ENCODE results near the gene ARHGEF6. TPM values are rescaled to one million over a fixed set of nuclear protein-coding genes. Genes with fewer than 3 reads are reported as not detected.
A peak's percentile ranks its signal among the peaks of the same experiment; 100 is the strongest.

The ARHGEF6 gene
- total RNA-seq, 3 donors from 2014 or later = 16.1 to 18.8 (median 16.8) TPM

DNA sequence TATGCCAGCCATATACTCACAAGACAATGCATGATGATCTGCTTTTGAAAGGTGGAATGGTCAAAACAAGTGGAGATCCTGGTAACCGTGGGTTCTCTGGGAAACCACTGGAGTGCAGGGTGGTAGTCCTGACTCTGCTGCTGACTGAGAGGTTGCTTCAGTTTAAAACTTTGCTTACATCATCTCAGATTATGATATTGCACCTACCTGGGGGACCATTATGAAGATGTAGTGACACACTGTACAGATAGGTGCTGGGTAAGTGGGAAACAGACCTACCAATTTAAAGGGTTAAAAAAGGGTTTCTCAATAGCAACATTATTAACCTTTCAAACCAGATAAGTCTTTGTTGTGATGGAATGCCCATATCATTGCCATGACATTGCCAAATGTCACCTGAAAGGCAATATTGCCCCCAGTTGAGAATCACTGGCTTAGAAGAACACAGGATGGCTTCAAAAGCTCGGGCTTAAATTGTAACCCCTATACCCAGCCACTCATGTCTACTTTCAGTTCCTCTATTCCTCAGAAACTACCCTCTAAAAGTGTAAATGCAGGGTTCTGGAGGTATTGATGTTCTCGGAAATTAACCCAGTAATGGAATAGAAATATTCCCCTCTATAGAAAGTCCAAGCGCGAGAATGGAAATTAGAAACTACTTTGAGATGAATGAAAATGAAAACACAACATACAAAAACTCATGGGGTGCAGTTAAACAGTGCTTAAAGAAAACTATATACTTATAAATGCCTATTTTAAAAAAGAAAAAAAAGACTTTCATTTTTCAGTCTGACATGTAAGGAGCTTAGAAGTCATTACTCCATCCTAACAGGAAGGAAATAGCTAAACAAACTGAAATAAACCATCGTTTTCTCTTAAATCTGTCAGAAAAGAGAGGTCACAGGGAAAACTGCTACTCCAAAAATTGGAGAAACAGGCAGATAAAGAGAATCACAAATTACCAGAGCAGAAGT is 65.8 kb downstream of the ARHGEF6 start:
- Mint-ChIP-seq H3K27me3 (ENCODE audit: low read depth) (no peaks in the 10 kb centered on the region), H3K36me3 (ENCODE audit: insufficient read depth) (no peaks in the 10 kb centered on the region), H3K9me3 (no peaks in the 10 kb centered on the region), H3K4me1 (ENCODE audit: low read depth) (peaks cover 63% of the 10 kb centered on the region), H3K4me3 (peak overlapping the region; percentile 70)
- DNase-seq = no peak
- ATAC-seq = peak; percentile 55 to 68

DNA sequence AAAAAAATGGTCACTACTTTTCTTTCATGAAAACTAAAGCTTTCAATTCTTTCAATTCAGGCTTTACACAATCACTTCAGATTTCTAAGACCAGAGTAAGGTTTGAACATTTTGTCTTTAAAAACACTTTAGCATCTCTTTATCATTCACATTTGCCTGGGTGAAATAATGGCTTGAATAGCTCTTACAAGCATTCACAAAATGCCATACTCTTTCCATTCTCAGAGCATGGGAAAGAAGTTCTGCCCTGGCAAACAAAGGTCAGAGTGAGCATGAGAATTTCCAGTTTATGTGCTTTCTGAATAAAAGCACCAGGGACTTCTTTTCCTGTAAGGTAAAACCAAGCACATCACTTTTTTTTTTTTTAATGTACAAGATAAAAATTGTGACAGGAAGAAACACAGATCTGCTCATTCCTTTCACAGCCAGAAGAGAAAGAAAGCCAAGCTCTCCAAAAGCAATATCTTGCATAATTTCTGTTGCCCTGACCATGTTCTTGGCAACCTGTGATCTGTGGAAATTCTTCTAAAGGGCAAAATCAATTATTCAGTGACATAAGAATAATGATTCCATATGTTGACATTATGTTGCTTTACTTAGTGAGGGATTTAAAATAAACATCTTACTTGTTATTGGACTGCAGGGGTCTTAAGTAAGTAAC is 68.0 kb downstream of the ARHGEF6 start:
- no peak for DNase-seq
- peaks cover 66% of the 10 kb centered on the region for H3K4me1 Mint-ChIP-seq (ENCODE audit: low read depth)
- no peak overlapping the region for H3K4me3 Mint-ChIP-seq
- H3K36me3 Mint-ChIP-seq (ENCODE audit: insufficient read depth) = no peaks in the 10 kb centered on the region
- H3K9me3 Mint-ChIP-seq = no peaks in the 10 kb centered on the region
- H3K27me3 Mint-ChIP-seq (ENCODE audit: low read depth) = no peaks in the 10 kb centered on the region
- no peak for ATAC-seq

DNA sequence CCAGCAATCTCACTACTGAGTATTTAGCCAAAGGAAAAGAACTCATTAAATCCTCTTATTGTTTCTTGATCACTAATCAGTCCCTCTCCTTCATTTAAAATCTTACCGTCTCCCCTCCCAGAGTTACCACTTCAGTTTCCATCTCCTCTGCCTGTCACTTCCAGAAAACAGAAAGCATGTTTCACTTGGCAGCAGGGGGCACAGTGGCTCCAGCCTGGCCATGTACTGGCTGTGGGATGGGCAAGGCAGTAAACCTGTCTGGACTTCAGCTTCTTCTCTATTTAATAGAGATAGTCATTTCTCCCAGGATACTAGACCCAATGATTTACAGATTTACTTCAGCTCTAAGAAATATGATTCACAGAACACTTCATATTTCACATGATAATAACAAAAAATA is 69.6 kb downstream of the ARHGEF6 start:
- ATAC-seq (no peak), DNase-seq (no peak)
- Mint-ChIP-seq H3K36me3 (ENCODE audit: insufficient read depth) (peaks cover 5% of the 10 kb centered on the region), H3K27me3 (ENCODE audit: low read depth) (no peaks in the 10 kb centered on the region), H3K4me3 (no peak overlapping the region), H3K4me1 (ENCODE audit: low read depth) (peaks cover 54% of the 10 kb centered on the region), H3K9me3 (no peaks in the 10 kb centered on the region)

DNA sequence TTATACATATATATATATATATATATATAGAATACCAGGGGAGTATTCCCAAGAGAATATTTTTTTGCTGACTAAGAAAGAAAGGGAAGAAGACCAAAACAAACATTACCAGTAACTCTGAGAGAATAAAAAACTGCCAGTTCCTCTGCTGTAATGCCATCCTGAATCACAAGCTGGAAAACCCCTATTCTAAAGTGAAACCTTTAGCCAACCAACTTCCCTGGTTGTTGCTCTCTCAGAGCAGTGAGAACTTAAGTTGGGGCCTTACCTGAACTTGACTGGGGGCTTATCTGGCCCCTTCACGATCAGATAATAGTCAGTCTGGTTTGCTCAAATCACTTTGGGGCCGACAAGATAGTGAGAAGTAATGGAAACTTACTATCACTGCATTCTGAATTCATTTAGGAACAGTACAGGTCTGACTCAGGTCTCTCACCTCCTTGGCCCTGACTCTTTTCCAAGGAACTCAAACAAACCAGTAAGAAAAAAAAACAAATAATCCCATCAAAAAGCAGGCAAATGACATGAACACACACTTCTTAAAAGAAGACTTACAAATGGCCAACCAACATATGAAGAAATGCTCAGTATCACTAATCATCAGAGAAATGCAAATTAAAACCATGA is 70.3 kb downstream of the ARHGEF6 start:
- Mint-ChIP-seq H3K4me3 (peak overlapping the region; percentile 24), H3K4me1 (ENCODE audit: low read depth) (peaks cover 48% of the 10 kb centered on the region), H3K36me3 (ENCODE audit: insufficient read depth) (peaks cover 7% of the 10 kb centered on the region), H3K27me3 (ENCODE audit: low read depth) (no peaks in the 10 kb centered on the region), H3K9me3 (no peaks in the 10 kb centered on the region)
- ATAC-seq (peak; percentile 77 to 85), DNase-seq (no peak)

DNA sequence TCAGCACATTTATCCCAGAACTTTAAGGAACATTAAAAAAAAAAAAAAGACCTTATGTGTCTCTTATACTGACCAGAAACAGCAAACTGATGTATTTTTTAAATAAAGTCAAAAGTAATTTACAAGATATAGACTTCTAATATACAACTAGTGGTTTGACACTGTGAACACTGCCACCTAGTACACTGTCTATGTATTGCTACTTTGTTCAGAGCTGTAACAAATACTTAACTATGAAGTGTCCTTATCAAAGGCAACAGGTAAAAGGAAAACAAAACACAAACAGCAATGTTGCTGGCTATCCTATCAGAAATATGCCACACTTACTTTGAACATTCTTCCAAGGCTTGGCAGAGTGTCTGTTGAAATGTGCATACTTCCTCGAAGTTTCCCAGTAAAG is 72.4 kb downstream of the ARHGEF6 start:
- Mint-ChIP-seq H3K27me3 (ENCODE audit: low read depth) (no peaks in the 10 kb centered on the region), H3K4me1 (ENCODE audit: low read depth) (peaks cover 37% of the 10 kb centered on the region), H3K9me3 (no peaks in the 10 kb centered on the region), H3K4me3 (no peak overlapping the region), H3K36me3 (ENCODE audit: insufficient read depth) (peaks cover 18% of the 10 kb centered on the region)
- no peak for DNase-seq
- ATAC-seq = no peak

DNA sequence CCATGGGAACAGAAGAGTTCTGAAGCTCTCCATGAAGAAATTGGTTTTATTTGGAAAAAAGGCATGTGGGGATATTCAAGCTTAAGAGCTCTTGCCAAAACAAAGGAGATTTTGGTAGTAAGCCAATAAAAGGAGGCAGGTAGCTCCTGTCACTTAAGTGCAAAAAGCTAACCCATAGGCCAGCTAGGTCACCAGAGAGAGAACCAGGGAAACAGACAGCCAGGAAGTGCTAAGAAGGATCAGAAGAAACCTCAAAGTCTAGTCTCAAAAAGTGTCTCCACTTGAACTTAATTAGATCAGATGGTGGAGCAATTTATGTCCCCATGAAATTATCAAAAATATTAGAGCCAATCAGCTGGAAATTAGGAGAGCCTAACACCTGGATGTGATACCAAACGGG is 83.6 kb downstream of the ARHGEF6 start:
- H3K9me3 Mint-ChIP-seq = peaks cover 15% of the 10 kb centered on the region
- no peaks in the 10 kb centered on the region for H3K27me3 Mint-ChIP-seq (ENCODE audit: low read depth)
- H3K4me1 Mint-ChIP-seq (ENCODE audit: low read depth) = peaks cover 53% of the 10 kb centered on the region
- H3K4me3 Mint-ChIP-seq = peak overlapping the region; percentile 19
- DNase-seq = no peak
- no peak for ATAC-seq
- peaks cover 19% of the 10 kb centered on the region for H3K36me3 Mint-ChIP-seq (ENCODE audit: insufficient read depth)

DNA sequence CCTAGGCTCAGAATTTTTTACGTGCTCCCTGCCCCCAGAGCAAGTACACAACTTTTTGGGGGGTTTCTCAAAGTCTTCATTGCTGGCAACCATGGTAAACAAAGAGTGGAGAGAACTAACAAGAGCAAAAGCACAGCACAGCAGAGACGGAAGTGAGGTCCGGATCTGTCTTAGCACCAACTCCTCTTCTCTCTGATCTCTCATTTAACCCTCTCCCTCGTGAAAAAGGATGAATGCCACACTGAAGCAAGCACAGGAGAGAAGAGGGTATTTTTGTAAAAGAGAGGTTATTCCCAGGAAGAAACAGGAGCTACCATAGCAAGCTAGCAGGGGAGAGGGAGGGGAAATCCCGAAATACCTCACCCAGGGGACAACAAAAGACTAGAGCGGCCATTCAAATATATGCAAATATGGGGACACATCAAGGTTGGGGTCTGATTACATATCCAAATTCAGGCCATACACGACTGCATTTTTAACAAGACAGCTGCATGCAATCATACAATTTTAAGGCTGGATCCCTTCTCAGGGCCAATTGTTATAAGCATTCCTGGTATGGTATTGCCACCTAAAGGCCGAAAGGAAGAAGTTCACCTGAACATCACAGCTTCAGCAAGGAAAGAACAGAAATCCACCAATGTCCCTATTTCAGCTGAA is 86.2 kb downstream of the ARHGEF6 start:
- DNase-seq (no peak), ATAC-seq (peak; percentile 70 to 79)
- Mint-ChIP-seq H3K27me3 (ENCODE audit: low read depth) (no peaks in the 10 kb centered on the region), H3K4me1 (ENCODE audit: low read depth) (peaks cover 72% of the 10 kb centered on the region), H3K9me3 (peaks cover 6% of the 10 kb centered on the region), H3K36me3 (ENCODE audit: insufficient read depth) (peaks cover 13% of the 10 kb centered on the region), H3K4me3 (peak overlapping the region; percentile 76)

DNA sequence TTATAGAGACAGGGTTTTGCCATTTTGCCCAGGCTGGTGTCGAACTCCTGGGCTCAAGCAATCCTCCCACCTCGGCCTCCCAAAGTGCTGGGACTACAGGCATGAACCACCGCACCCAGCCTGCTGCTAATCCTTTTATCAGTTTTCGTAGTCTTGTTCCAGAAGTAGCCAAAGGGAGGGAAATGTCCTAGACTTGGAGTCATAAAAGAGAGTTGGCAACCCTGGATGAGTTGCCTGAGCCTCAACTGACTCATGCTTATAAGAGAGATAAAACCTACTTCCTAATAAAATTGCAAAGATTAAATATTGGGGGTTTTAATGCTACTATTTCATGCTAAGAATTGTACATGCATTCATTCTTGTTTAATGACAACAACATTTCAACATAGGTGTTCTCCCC is 88.5 kb downstream of the ARHGEF6 start:
- peaks cover 83% of the 10 kb centered on the region for H3K4me1 Mint-ChIP-seq (ENCODE audit: low read depth)
- DNase-seq (no peak), ATAC-seq (no peak)
- no peak overlapping the region for H3K4me3 Mint-ChIP-seq
- no peaks in the 10 kb centered on the region for H3K27me3 Mint-ChIP-seq (ENCODE audit: low read depth)
- peaks cover 9% of the 10 kb centered on the region for H3K36me3 Mint-ChIP-seq (ENCODE audit: insufficient read depth)
- H3K9me3 Mint-ChIP-seq = no peaks in the 10 kb centered on the region

DNA sequence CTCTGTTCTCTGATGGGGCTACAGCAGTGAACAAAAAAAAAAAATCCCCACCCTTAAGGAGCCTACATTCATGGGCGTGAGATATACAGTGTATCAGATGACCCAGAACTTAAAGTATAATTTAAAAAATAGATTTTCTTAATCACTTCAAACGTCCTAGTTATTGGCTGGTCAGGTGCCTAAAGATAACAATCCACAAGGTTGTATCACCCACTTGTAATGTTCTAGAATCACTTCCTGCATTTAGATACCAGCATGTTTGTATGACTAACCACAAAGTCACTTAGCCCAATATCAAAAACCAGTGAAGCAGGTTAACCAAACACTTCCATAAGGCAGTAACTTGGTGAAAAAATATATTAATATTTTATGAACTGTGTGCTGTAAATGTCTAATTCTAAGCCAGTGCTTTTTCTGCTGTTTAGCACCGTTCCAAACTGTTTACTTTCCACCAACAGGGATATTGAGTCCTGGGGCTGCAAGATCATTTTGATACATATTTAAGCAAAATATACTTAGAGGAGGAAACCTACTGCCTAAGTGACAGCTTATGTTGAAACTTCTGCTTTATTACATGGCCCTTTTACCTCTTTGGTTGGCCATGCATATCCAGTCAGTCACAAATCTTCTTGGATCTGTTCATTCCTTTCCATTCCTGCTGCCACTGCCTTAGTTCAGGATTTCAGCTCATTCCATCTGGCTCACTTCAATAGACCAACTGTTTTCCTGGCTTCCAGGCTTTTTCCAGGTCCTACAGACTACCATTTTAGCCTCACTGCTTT is 89.5 kb downstream of the ARHGEF6 start:
- Mint-ChIP-seq H3K4me1 (ENCODE audit: low read depth) (peaks cover 82% of the 10 kb centered on the region), H3K4me3 (no peak overlapping the region), H3K36me3 (ENCODE audit: insufficient read depth) (peaks cover 6% of the 10 kb centered on the region), H3K27me3 (ENCODE audit: low read depth) (no peaks in the 10 kb centered on the region), H3K9me3 (no peaks in the 10 kb centered on the region)
- ATAC-seq (peak in 1 of 2 donors; percentile 28), DNase-seq (no peak)

DNA sequence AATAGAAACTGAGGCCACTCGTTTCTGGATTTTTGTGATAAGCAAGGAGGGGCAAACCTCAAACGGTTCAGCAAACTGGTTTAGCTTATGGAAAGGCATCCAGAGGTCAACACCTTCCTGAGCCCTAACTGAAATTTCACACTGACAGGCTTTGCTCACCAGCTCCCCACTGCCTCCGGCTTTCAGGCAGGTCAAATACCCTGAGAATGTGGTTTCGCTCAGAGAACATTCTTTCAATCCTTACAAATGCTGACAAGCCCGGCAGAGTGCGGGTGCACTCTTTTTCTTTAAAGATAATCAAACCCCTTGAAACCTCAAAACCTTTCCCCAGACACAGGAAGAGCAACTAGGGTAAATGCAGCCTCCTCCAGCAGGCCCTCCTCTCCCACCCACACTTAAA is 91.3 kb downstream of the ARHGEF6 start:
- peaks cover 4% of the 10 kb centered on the region for H3K36me3 Mint-ChIP-seq (ENCODE audit: insufficient read depth)
- peak overlapping the region; percentile 33 for H3K4me3 Mint-ChIP-seq
- H3K4me1 Mint-ChIP-seq (ENCODE audit: low read depth) = peaks cover 71% of the 10 kb centered on the region
- DNase-seq (no peak), ATAC-seq (no peak)
- H3K9me3 Mint-ChIP-seq = no peaks in the 10 kb centered on the region
- no peaks in the 10 kb centered on the region for H3K27me3 Mint-ChIP-seq (ENCODE audit: low read depth)

DNA sequence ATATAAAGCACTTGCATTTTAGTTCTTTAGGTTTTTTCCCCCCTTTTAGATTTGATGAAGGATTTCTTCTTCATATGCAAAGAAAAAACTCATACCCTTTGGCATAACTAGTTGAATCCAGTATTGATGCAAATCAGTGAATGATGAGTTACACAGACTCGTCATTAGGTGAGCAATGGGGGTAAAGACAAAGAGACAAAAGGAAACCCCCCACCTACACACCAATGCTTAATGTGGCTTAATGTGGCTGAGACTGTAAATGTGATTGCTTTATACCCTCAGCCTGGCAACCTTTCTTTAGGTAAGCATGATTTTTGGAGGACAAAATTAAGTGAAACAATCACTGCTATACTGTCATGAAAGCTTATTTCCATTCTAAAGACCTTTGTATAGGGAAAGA is 93.3 kb downstream of the ARHGEF6 start:
- ATAC-seq = peak; percentile 89 to 92
- no peaks in the 10 kb centered on the region for H3K9me3 Mint-ChIP-seq
- peaks cover 5% of the 10 kb centered on the region for H3K36me3 Mint-ChIP-seq (ENCODE audit: insufficient read depth)
- no peak for DNase-seq
- peak overlapping the region; percentile 55 for H3K4me3 Mint-ChIP-seq
- H3K4me1 Mint-ChIP-seq (ENCODE audit: low read depth) = peaks cover 53% of the 10 kb centered on the region
- H3K27me3 Mint-ChIP-seq (ENCODE audit: low read depth) = no peaks in the 10 kb centered on the region

DNA sequence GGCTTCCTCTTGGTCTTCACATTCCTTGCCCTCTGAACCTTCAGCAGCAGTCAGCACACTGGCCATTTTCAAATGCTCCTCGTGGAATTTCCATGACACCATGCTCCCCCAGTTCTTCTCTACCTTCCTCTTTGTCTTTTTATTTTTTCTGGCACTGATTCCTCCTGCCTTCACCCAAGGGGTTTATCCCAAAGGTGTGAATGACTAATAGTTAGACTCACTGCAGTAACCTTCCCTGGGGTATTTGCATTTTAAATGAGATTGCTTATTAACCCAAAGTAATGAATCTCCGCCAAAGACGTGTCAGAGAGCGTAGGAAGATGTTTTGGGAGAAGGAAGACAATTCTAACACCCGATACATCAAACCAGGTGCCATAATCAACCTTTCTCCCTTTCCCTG is 96.6 kb downstream of the ARHGEF6 start:
- Mint-ChIP-seq H3K36me3 (ENCODE audit: insufficient read depth) (peaks cover 11% of the 10 kb centered on the region), H3K27me3 (ENCODE audit: low read depth) (no peaks in the 10 kb centered on the region), H3K9me3 (no peaks in the 10 kb centered on the region), H3K4me1 (ENCODE audit: low read depth) (peaks cover 32% of the 10 kb centered on the region), H3K4me3 (no peak overlapping the region)
- ATAC-seq (no peak), DNase-seq (no peak)

DNA sequence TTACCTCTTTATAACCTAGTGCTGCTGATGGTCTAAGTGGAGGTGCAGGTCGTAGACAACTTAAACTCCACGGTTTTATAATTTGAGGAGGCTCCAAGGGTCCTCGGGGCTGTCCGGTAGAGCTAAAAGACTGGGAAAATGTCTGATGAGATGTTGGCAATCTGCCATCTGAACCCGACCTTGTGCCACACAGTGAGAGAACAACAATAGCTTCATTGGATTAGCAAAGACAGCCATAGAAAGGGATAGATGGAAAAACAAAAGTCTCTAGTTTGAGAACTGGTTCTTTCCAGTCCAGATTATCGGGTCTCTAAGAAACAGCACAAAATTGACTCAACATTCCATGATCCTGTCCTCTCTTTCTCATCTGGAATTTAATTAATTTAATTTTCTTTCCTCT is 101.2 kb downstream of the ARHGEF6 start:
- H3K4me3 Mint-ChIP-seq = no peak overlapping the region
- H3K27me3 Mint-ChIP-seq (ENCODE audit: low read depth) = no peaks in the 10 kb centered on the region
- no peaks in the 10 kb centered on the region for H3K9me3 Mint-ChIP-seq
- ATAC-seq (no peak), DNase-seq (no peak)
- peaks cover 46% of the 10 kb centered on the region for H3K4me1 Mint-ChIP-seq (ENCODE audit: low read depth)
- H3K36me3 Mint-ChIP-seq (ENCODE audit: insufficient read depth) = peaks cover 13% of the 10 kb centered on the region

Data from activated T-cell treated with anti-CD3 and anti-CD28 coated beads, Interleukin-2, amount 50 U/mL, for 4 hours (primary cell).